WTC11 (cell line): Measurements from ENCODE around the gene MRPS18B. TPM values are rescaled to one million over a fixed set of nuclear protein-coding genes. Genes with fewer than 3 reads are reported as not detected.

ENCODE experiments used
- ATAC-seq: fragments of 200-7000 bp; cut with Tn5 transposase; 2 replicates; pipeline ENCODE4 v1.10.0; 2021; ENCODE audit warnings: mild to moderate bottlenecking, moderate library complexity
- CTCF ChIA-PET: fragments of 300-600 bp; sonication (Branson Sonifier 250); formaldehyde crosslinking; loops from one replicate; lab custom pipeline; 2021; ENCODE audit warnings: antibody characterized with exemption; lab: Charles Lee
- POLR2A ChIA-PET: fragments of 350-600 bp; sonication (Branson Sonifier 250); formaldehyde crosslinking; loops from one replicate; lab custom pipeline; 2021; ENCODE audit warnings: antibody characterized with exemption; lab: Charles Lee
- DNase-seq: peaks from one replicate; pipeline ENCODE4 v3.0.0; 2021; ENCODE audit warnings: low spot score
- H3K27ac Mint-ChIP-seq: 2 replicates; pipeline ENCODE4 v1.8.0; 2021; ENCODE audit warnings: mixed read lengths
- H3K27me3 Mint-ChIP-seq: 2 replicates; pipeline ENCODE4 v1.8.0; 2021; ENCODE audit warnings: low read depth, mild to moderate bottlenecking, moderate library complexity, mixed read lengths
- H3K36me3 Mint-ChIP-seq: 2 replicates; pipeline ENCODE4 v1.8.0; 2021; ENCODE audit warnings: mixed read lengths
- H3K4me1 Mint-ChIP-seq: 2 replicates; pipeline ENCODE4 v1.8.0; 2022; ENCODE audit warnings: mixed read lengths
- H3K4me3 Mint-ChIP-seq: 2 replicates; pipeline ENCODE4 v1.8.0; 2021; ENCODE audit warnings: mild to moderate bottlenecking, moderate library complexity, mixed read lengths
- H3K9me3 Mint-ChIP-seq: 2 replicates; pipeline ENCODE4 v1.8.0; 2021; ENCODE audit warnings: mixed read lengths
- CREM ChIP-seq: sonication (generic); formaldehyde crosslinking; IDR thresholded peaks from 2 replicates; pipeline ENCODE4 v1.8.1; 2022; ENCODE audit warnings: mild to moderate bottlenecking, missing genetic modification reagents, moderate library complexity
- EMX1 ChIP-seq: fragments of 250-450 bp; sonication (Bioruptor Pico); IDR thresholded peaks from 2 replicates; pipeline ENCODE4 v1.8.0; 2021; ENCODE audit warnings: mild to moderate bottlenecking
- GABPB1 ChIP-seq: sonication (generic); formaldehyde crosslinking; IDR thresholded peaks from 2 replicates; pipeline ENCODE4 v1.8.1; 2023; ENCODE audit warnings: mild to moderate bottlenecking, missing genetic modification reagents
- NFATC4 ChIP-seq: fragments of 250-450 bp; sonication (Bioruptor Pico); IDR thresholded peaks from 2 replicates; pipeline ENCODE4 v1.9.0; 2021; ENCODE audit warnings: mild to moderate bottlenecking
- RORB ChIP-seq: fragments of 250-450 bp; sonication (Bioruptor Pico); IDR thresholded peaks from 2 replicates; pipeline ENCODE4 v1.9.0; 2021; ENCODE audit warnings: mild to moderate bottlenecking
- TEAD1 ChIP-seq: sonication (generic); formaldehyde crosslinking; IDR thresholded peaks from 2 replicates; pipeline ENCODE4 v1.8.0; 2022; ENCODE audit warnings: mild to moderate bottlenecking, missing genetic modification reagents
- ZNF416 ChIP-seq: fragments of 250-450 bp; sonication (Bioruptor Pico); IDR thresholded peaks from 2 replicates; pipeline ENCODE4 v1.9.0; 2021; ENCODE audit warnings: mild to moderate bottlenecking, inconsistent platforms
- total RNA-seq: library from RNA; stranded (reverse); gene quantifications from 3 replicates; pipeline ENCODE4 v1.2.3, GENCODE V29; 2021
- TF ChIP-seq, protein P1 (sequence below): fragments of 250-450 bp; sonication (Bioruptor Pico); IDR thresholded peaks from 2 replicates; pipeline ENCODE4 v1.9.0; 2021; ENCODE audit warnings: mild to moderate bottlenecking
- TF ChIP-seq, protein P2 (sequence below): sonication (generic); formaldehyde crosslinking; IDR thresholded peaks from 2 replicates; pipeline ENCODE4 v1.8.0; 2023; ENCODE audit warnings: mild to moderate bottlenecking, missing genetic modification reagents
- TF ChIP-seq, protein P3 (sequence below): sonication (generic); formaldehyde crosslinking; IDR thresholded peaks from 2 replicates; pipeline ENCODE4 v1.8.0; 2022; ENCODE audit warnings: mild to moderate bottlenecking, missing genetic modification reagents
- TF ChIP-seq, protein P4 (sequence below): fragments of 250-450 bp; sonication (Bioruptor Pico); conservative IDR thresholded peaks from 2 replicates; pipeline ENCODE4 v1.9.0; 2021; ENCODE audit warnings: mild to moderate bottlenecking
- TF ChIP-seq, protein P5 (sequence below): sonication (generic); formaldehyde crosslinking; IDR thresholded peaks from 2 replicates; pipeline ENCODE4 v1.8.0; 2022; ENCODE audit warnings: mild to moderate bottlenecking, missing genetic modification reagents
- TF ChIP-seq, protein P6 (sequence below): fragments of 250-450 bp; sonication (Bioruptor Pico); IDR thresholded peaks from 2 replicates; pipeline ENCODE4 v1.8.0; 2021; ENCODE audit warnings: mild to moderate bottlenecking
- TF ChIP-seq, protein P7 (sequence below): fragments of 200-600 bp; IDR thresholded peaks from 2 replicates; pipeline ENCODE4 v1.8.0; 2022; ENCODE audit warnings: antibody characterized with exemption

Gene MRPS18B
- total RNA-seq, 1 experiment from 2014 or later = 67.8 TPM

DNA sequence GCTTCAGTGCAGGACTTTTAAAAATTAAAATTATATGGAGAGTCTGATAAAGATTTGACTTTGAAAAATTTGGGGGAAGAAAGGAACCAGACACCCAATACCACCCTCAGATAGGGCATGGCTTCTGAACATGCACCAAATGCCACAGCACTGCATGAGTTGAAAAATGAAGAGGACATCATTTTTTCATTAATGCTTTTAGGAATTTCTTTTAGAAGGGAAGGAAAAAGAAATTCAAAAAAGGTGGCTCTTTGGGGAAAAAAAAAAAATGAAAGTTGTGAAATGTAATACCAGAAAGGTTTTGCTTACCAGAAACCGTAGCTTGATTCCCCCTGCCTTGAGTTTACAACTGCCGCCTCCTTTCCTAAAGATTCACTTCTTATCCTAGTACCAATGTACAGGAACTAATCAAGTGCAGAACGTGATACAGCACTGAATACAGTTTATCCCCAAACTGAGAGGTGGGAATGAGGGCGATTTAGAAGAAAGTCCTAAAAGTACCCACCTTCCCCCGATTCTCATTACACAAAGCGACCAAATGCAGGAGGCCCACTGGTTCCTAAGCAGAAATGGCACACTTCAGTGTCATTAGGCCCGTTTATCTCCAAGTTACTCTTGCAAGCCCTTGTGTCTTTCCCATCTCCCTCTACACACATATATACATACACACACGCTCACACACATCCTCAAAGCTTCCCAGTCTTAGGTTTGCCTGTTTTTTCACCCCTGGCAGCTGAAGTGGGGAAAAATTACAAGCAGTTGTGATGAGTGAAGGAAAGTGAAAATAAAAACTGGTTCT, 3.4 kb upstream of the MRPS18B start (continued):
- TF ChIP-seq, protein P1, sequence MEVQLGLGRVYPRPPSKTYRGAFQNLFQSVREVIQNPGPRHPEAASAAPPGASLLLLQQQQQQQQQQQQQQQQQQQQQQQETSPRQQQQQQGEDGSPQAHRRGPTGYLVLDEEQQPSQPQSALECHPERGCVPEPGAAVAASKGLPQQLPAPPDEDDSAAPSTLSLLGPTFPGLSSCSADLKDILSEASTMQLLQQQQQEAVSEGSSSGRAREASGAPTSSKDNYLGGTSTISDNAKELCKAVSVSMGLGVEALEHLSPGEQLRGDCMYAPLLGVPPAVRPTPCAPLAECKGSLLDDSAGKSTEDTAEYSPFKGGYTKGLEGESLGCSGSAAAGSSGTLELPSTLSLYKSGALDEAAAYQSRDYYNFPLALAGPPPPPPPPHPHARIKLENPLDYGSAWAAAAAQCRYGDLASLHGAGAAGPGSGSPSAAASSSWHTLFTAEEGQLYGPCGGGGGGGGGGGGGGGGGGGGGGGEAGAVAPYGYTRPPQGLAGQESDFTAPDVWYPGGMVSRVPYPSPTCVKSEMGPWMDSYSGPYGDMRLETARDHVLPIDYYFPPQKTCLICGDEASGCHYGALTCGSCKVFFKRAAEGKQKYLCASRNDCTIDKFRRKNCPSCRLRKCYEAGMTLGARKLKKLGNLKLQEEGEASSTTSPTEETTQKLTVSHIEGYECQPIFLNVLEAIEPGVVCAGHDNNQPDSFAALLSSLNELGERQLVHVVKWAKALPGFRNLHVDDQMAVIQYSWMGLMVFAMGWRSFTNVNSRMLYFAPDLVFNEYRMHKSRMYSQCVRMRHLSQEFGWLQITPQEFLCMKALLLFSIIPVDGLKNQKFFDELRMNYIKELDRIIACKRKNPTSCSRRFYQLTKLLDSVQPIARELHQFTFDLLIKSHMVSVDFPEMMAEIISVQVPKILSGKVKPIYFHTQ (CRISPR knock-in tag) = peak; percentile 46; the same call in 1 of the 2 replicates
- TF ChIP-seq, protein P2, sequence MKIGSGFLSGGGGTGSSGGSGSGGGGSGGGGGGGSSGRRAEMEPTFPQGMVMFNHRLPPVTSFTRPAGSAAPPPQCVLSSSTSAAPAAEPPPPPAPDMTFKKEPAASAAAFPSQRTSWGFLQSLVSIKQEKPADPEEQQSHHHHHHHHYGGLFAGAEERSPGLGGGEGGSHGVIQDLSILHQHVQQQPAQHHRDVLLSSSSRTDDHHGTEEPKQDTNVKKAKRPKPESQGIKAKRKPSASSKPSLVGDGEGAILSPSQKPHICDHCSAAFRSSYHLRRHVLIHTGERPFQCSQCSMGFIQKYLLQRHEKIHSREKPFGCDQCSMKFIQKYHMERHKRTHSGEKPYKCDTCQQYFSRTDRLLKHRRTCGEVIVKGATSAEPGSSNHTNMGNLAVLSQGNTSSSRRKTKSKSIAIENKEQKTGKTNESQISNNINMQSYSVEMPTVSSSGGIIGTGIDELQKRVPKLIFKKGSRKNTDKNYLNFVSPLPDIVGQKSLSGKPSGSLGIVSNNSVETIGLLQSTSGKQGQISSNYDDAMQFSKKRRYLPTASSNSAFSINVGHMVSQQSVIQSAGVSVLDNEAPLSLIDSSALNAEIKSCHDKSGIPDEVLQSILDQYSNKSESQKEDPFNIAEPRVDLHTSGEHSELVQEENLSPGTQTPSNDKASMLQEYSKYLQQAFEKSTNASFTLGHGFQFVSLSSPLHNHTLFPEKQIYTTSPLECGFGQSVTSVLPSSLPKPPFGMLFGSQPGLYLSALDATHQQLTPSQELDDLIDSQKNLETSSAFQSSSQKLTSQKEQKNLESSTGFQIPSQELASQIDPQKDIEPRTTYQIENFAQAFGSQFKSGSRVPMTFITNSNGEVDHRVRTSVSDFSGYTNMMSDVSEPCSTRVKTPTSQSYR (CRISPR knock-in tag) = no peak
- peak; percentile 80 for TF ChIP-seq NFATC4 (CRISPR knock-in tag)
- peak; percentile 12; the same call in 1 of the 2 replicates for TF ChIP-seq CREM (CRISPR knock-in tag)
- 0 out of 2 replicates have a peak, but pooled peaks have one; percentile 17 for TF ChIP-seq RORB (CRISPR knock-in tag)
- 0 out of 2 replicates have a peak, but pooled peaks have one; percentile 34 for TF ChIP-seq ZNF416
- TF ChIP-seq, all 79 proteins: peak for 11

DNA sequence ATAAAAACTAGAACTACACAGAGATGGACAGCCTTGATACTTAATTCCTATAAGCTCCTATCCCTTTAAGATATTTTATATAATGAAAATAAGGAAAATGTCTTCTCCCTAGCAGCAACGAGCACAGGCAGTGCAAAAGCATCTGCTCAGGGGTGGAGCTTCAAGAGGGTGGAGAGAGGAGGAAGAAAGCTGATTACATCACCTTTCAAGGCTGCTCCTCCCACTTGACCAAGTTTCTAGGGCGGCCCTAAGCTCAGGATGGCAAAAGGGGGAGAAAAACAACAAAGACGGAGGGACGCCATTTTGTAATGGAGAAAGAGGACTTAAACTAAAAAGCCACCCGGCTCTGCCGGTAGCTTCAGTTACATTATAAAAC, 2.8 kb upstream of the MRPS18B start:
- ATAC-seq = peak; percentile 63
- peak overlapping the region; percentile 96 for H3K4me3 Mint-ChIP-seq
- H3K27ac Mint-ChIP-seq = peak overlapping the region; percentile 100
- H3K4me1 Mint-ChIP-seq = peaks cover 42% of the 10 kb centered on the region
- H3K36me3 Mint-ChIP-seq = peaks cover 55% of the 10 kb centered on the region
- H3K27me3 Mint-ChIP-seq = no peaks in the 10 kb centered on the region; the same call in 1 of the 2 replicates
- CTCF ChIA-PET = interaction anchor here (0.6 to 4.1 kb wide), 9 partner anchors 11 to 531 kb away, joined by 3 to 15 read pairs (median 4); no protein-coding TSS in a partner anchor
- no peak for TF ChIP-seq TEAD1 (CRISPR knock-in tag)
- TF ChIP-seq, protein P3, sequence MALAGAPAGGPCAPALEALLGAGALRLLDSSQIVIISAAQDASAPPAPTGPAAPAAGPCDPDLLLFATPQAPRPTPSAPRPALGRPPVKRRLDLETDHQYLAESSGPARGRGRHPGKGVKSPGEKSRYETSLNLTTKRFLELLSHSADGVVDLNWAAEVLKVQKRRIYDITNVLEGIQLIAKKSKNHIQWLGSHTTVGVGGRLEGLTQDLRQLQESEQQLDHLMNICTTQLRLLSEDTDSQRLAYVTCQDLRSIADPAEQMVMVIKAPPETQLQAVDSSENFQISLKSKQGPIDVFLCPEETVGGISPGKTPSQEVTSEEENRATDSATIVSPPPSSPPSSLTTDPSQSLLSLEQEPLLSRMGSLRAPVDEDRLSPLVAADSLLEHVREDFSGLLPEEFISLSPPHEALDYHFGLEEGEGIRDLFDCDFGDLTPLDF (CRISPR knock-in tag) = no peak
- TF ChIP-seq, protein P4, sequence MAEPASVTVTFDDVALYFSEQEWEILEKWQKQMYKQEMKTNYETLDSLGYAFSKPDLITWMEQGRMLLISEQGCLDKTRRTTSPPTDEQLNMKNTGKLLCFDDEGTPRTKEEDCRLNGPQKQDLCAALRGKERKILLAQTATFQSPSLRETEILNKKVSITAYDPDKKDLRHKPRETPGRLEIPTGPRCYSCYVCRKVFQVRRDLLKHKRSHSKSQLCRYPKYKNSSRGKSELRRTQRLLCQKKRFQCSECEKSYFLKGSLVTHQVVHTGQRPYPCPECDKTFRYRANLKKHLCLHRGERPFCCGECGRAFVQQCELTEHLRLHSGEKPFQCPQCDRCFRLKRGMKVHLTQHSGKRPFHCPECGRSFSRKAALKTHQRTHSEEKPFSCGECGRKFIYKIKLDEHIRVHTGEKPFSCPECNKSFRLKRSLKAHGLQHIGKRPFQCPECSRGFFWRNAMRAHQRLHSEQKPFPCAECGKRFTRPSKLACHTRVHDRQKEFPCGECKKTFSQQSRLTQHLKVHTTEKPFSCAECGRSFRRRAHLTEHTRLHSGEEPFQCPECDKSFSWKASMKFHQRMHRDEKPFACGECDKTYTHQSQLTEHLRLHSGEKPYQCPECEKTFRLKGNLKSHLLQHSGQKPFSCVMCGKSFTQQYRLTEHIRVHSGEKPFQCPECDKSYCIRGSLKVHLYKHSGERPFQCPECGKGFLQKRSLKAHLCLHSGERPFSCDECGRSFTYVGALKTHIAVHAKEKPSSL (CRISPR knock-in tag) = peak; percentile 40; the same call in 1 of the 2 replicates
- TF ChIP-seq, protein P5, sequence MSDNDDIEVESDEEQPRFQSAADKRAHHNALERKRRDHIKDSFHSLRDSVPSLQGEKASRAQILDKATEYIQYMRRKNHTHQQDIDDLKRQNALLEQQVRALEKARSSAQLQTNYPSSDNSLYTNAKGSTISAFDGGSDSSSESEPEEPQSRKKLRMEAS (CRISPR knock-in tag) = 0 out of 2 replicates have a peak, but pooled peaks have one; percentile 33
- TF ChIP-seq GABPB1 = peak; percentile 94
- TF ChIP-seq CREM (CRISPR knock-in tag) = 0 out of 2 replicates have a peak, but pooled peaks have one; percentile 12
- TF ChIP-seq EMX1 (CRISPR knock-in tag) = no peak; the same call in 1 of the 2 replicates
- TF ChIP-seq, protein P6, sequence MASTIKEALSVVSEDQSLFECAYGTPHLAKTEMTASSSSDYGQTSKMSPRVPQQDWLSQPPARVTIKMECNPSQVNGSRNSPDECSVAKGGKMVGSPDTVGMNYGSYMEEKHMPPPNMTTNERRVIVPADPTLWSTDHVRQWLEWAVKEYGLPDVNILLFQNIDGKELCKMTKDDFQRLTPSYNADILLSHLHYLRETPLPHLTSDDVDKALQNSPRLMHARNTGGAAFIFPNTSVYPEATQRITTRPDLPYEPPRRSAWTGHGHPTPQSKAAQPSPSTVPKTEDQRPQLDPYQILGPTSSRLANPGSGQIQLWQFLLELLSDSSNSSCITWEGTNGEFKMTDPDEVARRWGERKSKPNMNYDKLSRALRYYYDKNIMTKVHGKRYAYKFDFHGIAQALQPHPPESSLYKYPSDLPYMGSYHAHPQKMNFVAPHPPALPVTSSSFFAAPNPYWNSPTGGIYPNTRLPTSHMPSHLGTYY (CRISPR knock-in tag) = peak; percentile 17; the same call in 1 of the 2 replicates
- TF ChIP-seq, protein P7, sequence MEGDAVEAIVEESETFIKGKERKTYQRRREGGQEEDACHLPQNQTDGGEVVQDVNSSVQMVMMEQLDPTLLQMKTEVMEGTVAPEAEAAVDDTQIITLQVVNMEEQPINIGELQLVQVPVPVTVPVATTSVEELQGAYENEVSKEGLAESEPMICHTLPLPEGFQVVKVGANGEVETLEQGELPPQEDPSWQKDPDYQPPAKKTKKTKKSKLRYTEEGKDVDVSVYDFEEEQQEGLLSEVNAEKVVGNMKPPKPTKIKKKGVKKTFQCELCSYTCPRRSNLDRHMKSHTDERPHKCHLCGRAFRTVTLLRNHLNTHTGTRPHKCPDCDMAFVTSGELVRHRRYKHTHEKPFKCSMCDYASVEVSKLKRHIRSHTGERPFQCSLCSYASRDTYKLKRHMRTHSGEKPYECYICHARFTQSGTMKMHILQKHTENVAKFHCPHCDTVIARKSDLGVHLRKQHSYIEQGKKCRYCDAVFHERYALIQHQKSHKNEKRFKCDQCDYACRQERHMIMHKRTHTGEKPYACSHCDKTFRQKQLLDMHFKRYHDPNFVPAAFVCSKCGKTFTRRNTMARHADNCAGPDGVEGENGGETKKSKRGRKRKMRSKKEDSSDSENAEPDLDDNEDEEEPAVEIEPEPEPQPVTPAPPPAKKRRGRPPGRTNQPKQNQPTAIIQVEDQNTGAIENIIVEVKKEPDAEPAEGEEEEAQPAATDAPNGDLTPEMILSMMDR = no peak
- TF ChIP-seq, all 79 proteins: peak for 5
- no peaks in the 10 kb centered on the region for H3K9me3 Mint-ChIP-seq
- DNase-seq = peak; percentile 76
- POLR2A ChIA-PET = interaction anchor here (0.6 to 3.2 kb wide), 19 partner anchors 9 to 785 kb away, joined by 3 to 33 read pairs (median 5); partner anchors contain the start of genes ATAT1, DHX16, FLOT1 and MDC1
